Activated gamma-delta T cell (primary cell): ENCODE data around the gene ROBO3.

ENCODE experiments used
- DNase-seq: peaks from one replicate; lab custom pipeline; 2025; lab: John Stamatoyannopoulos, UW
- total RNA-seq, 2 donors: gene quantifications; one replicate each; lab custom pipeline; 2026; lab: John Stamatoyannopoulos, UW

Gene ROBO3, protein sequence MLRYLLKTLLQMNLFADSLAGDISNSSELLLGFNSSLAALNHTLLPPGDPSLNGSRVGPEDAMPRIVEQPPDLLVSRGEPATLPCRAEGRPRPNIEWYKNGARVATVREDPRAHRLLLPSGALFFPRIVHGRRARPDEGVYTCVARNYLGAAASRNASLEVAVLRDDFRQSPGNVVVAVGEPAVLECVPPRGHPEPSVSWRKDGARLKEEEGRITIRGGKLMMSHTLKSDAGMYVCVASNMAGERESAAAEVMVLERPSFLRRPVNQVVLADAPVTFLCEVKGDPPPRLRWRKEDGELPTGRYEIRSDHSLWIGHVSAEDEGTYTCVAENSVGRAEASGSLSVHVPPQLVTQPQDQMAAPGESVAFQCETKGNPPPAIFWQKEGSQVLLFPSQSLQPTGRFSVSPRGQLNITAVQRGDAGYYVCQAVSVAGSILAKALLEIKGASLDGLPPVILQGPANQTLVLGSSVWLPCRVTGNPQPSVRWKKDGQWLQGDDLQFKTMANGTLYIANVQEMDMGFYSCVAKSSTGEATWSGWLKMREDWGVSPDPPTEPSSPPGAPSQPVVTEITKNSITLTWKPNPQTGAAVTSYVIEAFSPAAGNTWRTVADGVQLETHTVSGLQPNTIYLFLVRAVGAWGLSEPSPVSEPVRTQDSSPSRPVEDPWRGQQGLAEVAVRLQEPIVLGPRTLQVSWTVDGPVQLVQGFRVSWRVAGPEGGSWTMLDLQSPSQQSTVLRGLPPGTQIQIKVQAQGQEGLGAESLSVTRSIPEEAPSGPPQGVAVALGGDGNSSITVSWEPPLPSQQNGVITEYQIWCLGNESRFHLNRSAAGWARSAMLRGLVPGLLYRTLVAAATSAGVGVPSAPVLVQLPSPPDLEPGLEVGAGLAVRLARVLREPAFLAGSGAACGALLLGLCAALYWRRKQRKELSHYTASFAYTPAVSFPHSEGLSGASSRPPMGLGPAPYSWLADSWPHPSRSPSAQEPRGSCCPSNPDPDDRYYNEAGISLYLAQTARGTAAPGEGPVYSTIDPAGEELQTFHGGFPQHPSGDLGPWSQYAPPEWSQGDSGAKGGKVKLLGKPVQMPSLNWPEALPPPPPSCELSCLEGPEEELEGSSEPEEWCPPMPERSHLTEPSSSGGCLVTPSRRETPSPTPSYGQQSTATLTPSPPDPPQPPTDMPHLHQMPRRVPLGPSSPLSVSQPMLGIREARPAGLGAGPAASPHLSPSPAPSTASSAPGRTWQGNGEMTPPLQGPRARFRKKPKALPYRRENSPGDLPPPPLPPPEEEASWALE (N-terminal part only)
- total RNA-seq, result 9.6 to 11.6 reads per million in 2 donors

DNA sequence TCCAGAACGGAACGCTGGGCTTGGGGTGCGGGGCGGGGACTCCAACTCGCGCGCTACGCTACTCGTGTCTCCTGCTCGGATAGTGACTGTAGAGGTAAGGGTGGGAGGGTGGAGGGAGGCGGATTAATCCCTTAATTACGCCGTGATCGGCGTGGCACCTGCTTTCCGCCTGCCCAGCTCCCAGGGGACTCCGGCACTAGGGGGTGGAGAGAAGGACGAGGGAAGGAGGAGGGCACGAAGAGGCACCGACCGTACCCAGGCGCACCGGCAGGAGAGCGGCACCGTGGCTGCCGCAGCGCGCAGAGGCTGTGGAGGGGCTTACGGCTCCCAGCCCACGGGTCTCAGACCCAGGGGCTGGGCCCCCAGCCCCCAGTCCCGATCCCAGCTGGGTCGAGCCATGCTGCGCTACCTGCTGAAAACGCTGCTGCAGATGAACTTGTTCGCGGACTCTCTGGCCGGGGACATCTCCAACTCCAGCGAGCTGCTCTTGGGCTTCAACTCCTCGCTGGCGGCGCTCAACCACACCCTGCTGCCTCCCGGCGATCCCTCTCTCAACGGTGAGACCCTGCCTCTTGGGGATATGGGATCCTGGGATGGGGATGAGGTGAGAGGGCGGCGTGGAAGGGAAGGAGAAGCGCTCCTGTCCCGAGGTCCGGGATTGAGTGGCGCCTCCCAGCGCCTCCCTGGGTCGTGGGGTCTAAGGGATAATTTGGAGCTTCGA lies at the start of gene ROBO3:
ROBO3 (plus strand) TSS at position 252 of the 721 bp plus-strand sequence; CDS start at position 398, 146 bp downstream.
- no peak for DNase-seq

DNA sequence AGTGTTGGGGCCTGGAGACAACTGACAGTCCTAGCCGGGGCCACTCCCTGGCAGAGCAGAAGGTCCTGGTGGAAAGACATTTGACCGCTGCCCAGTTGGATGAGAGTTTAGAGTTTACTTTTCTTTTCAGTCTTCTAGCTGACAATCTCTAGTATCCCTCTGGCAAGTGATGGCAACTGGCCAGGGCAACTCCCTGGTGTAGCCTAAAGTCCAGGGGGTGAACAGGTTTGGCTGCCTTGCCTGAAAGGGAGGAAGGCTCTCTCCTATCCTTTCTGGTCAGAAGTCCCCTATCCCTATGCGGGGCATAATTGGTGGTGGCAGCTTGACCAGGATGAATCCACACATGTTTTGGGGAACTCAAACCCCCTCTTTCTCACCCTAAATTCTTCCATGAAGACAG lies 48.2 kb upstream of the ROBO3 start:
- DNase-seq, result no peak

DNA sequence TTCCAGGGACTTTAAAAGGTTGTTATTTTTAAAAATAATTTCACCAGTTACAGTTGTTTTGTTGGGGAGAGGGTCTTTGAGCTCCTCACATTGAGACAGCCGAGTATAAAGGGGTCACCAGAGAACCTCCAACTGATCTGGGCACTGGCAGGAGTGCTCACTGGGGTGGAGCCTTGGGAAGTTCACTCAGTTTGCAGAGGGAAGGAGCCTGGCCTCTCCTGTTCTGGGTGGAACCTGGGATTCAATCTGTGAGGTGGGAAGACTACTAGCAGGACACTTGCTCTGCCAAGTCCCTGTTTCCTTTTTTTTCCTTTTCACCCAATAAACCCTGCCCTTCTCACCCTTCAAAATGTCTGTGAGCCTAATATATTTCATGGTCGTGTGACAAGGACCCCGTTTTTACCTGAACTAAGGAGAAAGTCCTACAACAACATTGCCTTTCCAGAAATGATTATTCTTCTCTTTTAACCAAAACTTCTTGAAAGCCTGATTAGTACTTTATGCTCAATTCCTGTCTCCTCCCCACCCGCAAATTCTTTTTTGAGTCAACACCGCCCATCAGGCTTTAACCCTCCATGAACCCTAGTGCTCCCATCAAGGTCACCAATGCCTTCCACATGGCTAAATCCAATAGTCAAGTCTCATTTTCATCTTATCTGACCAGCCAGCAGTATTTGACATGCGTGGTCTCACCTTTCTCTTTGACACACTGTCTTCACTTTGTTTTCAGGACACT lies 43.1 kb upstream of the ROBO3 start:
- DNase-seq, result no peak

DNA sequence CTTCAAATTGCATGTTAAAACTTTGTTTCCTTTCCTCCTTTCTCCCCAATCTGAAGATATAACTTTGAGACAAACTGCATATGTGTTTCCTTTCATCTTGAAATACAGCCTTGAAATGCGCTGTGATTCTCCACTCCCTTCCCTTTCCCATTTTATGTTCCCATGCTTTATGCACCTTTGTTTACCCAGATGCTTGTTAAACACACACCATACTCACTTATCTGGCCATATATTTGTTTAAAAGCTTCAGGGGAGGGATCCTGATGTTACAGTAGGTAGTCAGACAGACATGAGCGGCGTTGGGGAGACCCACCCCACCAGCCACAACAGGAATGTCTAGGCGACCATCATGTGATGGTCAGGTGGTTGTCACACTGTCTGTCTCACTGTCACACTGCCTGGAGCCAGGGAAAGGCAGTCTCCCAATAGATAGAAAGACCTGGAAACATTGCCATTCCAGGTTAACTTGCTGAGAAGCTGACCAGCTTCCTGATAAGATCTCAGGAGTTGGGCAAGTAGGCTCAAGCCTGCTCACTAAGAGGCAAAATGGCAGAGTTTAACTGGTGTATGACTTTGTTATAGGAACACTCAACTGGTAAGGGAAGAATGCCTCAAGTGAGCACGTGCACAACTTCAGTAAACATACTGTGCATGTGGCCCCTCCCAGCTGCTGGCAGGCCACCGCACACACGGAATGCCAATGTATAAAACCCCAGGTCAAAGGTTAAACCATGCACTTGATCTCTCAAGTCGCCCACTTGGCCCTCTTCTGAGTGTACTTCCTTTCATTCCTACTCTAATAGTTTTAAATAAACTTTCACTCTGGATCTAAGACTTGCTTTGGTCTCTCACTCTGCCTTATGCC lies 41.5 kb upstream of the ROBO3 start:
- DNase-seq, result no peak

DNA sequence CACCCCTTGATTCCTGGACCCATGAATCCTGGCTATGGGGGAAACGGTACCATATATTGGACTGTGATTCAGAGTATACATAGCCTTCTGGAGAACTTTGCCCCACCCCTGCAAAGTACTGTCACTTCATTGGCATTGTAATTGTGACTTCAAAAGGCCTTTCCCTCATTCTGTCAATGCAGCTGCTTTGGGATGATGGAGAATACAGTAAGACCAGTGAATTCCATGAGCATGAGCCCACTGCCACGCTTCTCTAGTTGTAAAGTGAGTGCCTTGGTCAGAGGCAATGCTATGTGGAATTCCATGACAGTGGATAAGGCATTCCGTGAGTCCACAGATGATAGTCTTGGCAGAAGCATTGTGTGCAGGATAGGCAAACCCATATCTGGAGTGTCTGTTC lies 39.4 kb upstream of the ROBO3 start:
- no peak for DNase-seq

DNA sequence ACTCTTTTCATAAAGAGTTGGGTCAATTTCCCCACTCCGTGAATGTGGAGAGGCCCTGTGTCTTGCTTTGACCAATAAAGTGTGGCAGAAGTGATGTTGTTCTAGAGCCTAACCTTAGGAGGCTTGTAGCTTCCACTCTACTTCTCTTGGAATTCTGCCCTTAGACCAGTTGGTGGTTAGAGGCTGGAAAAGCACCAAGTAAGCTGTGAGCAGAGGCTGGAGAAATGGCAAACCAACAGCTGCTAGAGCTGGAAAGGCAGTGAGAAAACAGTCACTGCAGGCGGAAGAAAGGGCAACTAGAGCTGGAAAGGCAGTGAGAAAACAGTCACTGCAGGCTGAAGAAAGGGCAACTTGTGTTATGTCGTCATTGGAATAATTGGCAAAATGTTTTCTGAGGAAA lies 35.2 kb upstream of the ROBO3 start:
- no peak for DNase-seq

DNA sequence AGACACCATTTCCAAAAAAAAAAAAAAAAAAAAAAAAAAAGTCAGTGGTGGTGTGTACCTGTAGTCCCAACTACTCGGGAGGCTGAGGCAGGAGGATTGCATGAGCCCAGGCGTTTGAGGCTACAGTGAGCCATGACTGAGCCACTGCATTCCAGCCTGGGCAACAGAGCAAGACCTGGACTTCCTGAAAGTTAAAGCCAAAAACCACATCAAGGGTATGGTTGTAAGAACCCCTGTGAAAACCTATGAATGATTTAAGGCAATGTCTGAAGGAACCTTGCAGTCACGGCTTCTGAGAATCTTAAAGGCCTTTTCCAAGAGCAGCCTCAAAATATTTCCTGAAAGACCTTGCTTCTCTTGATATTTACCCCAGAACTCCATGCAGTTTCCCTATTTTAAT lies 34.5 kb upstream of the ROBO3 start:
- no peak for DNase-seq

DNA sequence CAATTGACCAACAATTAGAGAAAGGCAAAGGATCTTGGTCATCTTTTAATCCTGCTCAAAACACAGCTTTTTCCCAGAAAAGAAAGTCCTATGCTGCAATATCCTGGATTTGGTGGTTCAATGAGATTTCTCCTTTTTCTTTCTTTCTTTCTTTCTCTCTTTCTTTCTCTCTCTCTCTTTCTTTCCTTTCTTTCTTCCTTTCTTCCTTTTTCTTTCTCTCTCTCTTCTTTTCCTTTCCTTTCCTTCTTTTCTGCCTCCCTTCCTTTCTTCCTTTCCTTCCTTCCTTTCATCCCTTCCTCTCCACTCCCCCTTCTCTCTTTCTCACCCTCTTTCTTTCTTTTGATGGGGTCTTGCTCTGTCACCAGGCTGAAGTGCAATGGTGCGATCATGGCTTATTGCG lies 33.3 kb upstream of the ROBO3 start:
- DNase-seq, result no peak

DNA sequence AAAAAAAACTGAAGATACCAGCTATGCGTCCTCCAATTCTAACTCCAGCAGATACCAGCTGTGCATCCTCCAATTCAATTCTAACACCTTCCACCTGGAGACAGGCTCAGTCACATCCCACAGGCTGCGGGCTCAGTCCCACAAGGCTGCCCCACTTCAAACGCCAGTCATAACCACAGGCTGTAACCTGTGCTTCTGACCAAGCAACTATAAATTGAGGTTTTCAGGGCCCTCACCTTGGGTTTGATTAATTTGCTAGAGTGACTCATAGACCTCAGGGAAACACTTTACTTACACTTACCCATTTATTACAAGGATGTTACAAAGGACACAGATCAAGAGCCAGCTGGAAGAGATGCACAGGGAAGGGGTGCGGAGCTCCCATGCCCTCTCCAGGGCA lies 32.7 kb upstream of the ROBO3 start:
- no peak for DNase-seq

DNA sequence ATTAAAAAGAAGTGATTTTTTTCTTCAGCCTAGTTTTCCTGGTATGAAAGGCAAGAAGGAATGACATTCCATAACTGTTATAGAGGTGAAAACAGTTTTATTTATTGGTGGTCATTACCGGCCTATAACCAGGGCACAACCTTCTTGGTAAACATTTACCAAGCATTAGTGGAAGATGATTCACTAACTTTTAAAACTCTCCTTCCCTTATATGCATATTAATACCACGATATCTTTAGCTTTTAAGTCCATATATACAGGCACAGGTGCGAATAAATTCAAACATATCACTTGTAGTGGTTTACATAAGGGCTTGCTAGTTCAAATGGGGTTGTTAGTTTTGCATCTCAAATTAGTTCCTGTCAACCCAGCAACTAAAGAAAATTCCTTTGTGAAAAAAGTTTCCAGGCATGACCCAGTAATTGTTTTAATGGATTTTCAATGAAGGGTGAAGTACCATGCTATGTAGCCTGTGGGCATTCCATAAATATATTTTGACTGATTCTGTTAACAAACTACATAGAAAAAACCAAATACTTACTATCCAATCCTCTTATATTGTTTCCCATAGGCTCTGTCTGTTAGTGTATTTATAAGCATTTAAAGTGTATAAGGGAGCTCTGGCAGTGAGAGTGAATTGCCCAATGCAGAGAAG lies 30.6 kb upstream of the ROBO3 start:
- DNase-seq, result no peak

DNA sequence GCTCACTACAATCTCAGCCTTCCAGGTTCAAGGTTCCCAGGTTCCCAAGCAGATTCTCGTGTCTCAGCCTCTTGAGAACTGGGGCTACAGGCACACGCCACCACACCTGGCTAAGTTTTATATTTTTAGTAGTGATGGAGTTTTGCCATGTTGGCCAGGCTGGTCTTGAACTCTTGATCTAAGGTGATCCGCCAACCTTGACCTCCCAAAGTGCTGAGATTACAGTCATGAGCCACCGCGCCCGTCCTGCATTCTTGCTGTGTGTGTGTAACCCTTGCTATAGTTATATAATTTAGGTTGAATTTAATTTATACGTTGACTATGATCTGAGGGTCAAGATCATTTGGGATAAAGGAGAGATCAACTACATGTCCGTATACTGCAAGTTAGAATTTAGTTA lies 29.3 kb upstream of the ROBO3 start:
- DNase-seq, result no peak

DNA sequence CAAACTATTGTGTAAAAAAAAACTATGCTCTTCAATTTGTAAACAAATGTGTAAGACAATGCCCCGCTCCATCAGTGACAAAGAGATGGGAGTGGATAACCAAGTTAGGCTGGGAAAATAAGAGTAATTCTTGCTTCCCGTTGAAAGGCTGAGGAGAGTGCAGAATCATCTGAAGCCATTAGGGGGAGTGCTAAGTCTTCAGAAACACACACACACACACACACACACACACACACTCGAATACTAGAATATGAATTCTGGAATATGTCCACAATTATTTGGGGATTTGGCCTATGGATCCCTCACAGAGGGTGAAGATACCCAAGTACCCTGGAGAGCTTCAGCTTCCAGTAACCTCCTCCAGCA lies 27.8 kb upstream of the ROBO3 start:
- DNase-seq, result no peak

DNA sequence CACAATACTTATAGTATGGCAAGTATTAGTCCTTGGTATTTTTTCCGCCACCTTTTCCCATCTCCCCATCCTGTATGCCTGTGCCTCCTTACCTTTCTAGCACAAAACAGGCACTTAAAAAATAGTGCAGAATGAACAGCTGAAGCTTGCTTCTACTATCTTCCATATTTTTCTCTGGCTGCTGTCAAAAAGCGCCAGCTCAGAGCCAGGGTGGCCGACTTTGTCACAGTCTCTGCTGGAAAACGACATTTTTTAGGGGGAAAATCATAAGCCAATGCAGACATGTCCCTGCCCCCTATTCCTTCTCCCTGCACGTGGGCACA lies 26.5 kb upstream of the ROBO3 start:
- no peak for DNase-seq

DNA sequence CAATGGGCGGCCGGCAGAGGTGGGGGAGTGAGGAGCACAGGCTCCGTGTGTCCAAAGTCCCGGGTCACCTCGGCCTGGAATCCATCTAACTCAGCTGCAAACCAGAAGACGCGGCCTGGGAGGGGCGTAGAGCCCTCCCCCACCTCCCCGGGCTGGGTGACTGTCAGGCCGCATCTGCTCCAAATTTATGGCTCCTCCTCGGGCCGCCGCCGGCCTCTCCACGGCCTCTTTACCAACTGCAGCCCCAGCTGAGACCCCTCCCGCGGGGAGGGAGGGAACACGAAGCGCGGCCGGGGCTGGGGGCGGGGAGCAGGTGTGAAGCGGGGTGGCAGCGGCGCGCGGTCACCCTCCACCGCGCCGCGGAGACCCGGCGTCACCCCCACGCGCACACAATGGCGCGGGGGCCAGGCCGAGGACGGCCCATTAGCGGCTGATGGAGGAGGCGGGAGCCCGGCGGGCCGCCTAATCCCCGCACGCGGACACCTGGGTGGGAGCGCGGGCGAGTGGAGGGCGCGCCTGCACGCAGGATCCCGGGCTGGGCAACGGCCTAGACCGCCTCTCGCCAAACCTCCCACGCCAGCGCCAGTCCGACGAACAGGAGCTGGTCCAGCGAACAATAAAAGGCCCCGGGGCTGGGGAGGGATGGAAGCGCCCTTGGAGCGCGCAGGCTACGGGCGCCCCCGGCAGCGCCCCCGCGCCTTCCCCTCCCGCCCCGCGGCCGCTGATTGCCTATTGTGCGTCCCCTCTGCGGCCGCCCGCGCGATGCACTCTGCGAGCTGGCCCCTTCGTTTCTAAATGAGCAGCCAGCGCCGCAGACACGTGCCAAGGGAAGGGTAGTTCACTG lies 25.9 kb upstream of the ROBO3 start:
- DNase-seq, result no peak

DNA sequence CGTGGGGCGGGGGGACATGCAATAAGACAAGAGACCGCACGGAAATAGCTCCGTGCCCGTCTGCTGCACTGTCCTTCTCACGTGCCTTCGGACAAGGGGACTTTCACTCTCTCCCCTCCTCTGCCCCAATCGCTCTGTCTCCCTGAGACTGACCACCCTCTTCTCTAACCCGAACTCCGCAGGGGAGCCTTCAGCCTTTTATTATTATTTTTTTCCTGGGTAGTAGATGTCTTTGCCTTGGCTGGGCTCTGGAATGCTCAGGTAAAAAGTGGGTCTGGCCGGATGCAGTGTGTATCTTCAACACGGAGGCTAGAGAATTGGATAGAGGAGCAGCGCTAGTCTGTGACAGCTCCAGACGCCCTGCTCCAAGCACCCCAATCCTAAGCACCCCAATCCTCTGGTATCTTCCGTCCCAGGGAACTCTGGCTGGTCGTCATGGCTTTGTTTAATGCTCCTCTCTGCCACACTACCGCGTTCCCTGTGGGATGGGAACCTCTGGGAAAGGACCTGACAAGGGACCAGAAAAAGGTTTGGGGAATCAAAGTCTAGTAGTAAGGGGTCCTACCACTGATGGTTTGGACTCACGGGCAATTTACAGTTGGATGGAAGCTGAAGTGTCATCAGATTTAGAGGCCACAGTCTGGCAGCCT lies 25.1 kb upstream of the ROBO3 start:
- DNase-seq, result no peak

DNA sequence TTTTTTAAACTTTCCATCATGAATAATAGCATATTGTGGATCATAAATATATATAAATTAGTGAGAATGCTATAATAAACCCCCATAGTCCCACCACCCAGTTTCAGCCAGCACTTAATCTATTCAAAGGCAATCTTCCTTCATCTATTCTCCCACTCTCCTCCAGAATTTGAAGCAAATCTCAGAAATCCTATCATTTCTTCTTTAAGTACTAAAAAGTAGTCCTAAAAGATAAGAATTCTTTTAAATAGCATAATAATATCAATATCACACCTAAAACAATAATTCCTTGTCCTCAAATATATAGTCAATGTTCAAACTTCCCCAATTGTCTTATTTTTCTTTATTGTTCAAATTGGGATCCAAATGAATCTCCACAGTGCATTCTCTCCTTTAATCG lies 24.6 kb upstream of the ROBO3 start:
- DNase-seq, result no peak

DNA sequence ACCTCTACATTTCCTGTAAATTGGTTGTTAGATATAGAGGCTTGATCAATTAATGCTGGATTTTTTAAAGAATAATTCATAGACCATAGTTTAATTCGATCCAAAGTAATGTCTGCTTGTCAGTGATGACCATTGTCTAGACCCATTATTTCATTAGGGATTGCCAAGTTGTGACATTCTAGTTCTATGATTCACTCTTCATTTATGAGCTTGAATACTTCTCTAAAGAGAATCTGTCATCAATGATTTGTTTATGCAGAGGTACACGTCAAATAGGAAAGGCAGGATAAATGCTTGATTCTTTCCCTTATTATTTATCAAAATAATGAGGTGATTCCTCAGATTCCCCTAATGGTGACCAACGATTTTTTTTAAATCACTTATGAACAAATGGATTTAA lies 24.0 kb upstream of the ROBO3 start:
- no peak for DNase-seq

DNA sequence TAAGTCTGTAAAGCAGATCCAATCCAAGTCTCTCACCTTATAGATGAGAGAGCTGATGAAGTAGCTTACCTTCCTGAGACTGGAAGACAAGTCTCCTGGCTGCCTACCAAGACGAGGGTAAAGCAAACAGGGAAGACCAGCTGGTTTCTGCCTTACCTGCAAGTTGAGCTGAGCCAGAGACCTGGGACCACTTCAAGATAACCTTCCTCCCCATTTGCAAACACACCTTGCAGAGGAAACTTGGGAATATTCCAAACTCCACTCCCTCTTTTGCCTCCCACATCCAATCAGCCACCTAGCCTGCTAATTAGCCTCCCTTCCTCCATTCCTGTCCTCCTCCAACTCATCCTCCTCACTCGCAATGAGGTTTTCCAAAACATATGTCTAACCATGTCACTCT lies 23.4 kb upstream of the ROBO3 start:
- no peak for DNase-seq
